Coronary artery (tissue), 2 donors: ENCODE data around the gene DCAF6.
A peak's percentile ranks its signal among the peaks of the same experiment; 100 is the strongest.

Experiments used
- DNase-seq: peaks from one replicate; pipeline ENCODE4 v3.0.0-alpha.2; 2017; ENCODE audit warnings: low spot score
- H3K27ac ChIP-seq, 2 donors: fragments of 200-600 bp; sonication (generic); one replicate each; pipeline ENCODE4 v1.5.1; 2016 to 2019
- H3K4me3 ChIP-seq: fragments of 200-600 bp; sonication (generic); 2 replicates; pipeline ENCODE4 v1.5.1; 2016; ENCODE audit warnings: mild to moderate bottlenecking, moderate library complexity
- CTCF ChIP-seq: fragments of 200-600 bp; sonication (generic); IDR thresholded peaks from one replicate; pipeline ENCODE4 v1.5.1; 2019; ENCODE audit warnings: antibody characterized with exemption

DCAF6 gene

GRCh38 chr1:168105846-168106245 is 169.4 kb downstream of the DCAF6 start:
- peak; percentile 41 for DNase-seq
- Histone ChIP-seq H3K4me3 (no peak overlapping the region), H3K27ac (no peak overlapping the region)
- no peak for TF ChIP-seq CTCF

- Histone ChIP-seq H3K4me3 (no peak overlapping the region), H3K27ac (no peak overlapping the region)
- TF ChIP-seq CTCF: no peak
- peak; percentile 28 for DNase-seq
Measured at GRCh38 chr1:168106274-168106673, 169.8 kb downstream of the DCAF6 start.

GRCh38 chr1:168110896-168111545 is 174.5 kb downstream of the DCAF6 start:
- no peak for TF ChIP-seq CTCF
- H3K4me3 ChIP-seq: no peak overlapping the region
- peak; percentile 9 for DNase-seq
- H3K27ac ChIP-seq: no peak overlapping the region

GRCh38 chr1:168112673-168113305 is 176.3 kb downstream of the DCAF6 start:
- peak; percentile 70 for DNase-seq
- H3K27ac ChIP-seq: no peak overlapping the region

GRCh38 chr1:168114845-168115244 is 178.4 kb downstream of the DCAF6 start:
- no peak for TF ChIP-seq CTCF
- DNase-seq: no peak
- Histone ChIP-seq H3K4me3 (no peak overlapping the region), H3K27ac (no peak overlapping the region)

More at GRCh38 chr1:168112673-168113305, 176.3 kb downstream of the DCAF6 start:
- no peak for TF ChIP-seq CTCF
- H3K4me3 ChIP-seq: no peak overlapping the region

- no peak overlapping the region for H3K4me3 ChIP-seq
- no peak overlapping the region for H3K27ac ChIP-seq
- DNase-seq: peak; percentile 36
- TF ChIP-seq CTCF: no peak
Measured at GRCh38 chr1:168116327-168116799, 179.9 kb downstream of the DCAF6 start.

GRCh38 chr1:168119750-168120149 is 183.3 kb downstream of the DCAF6 start:
- no peak overlapping the region for H3K27ac ChIP-seq
- no peak for TF ChIP-seq CTCF

More at GRCh38 chr1:168119750-168120149, 183.3 kb downstream of the DCAF6 start:
- no peak for DNase-seq
- H3K4me3 ChIP-seq: no peak overlapping the region
